WTC11 (cell line): Measurements from ENCODE around the gene MADD. TPM values are rescaled to one million over a fixed set of nuclear protein-coding genes. Genes with fewer than 3 reads are reported as not detected.
A peak's percentile ranks its signal among the peaks of the same experiment; 100 is the strongest.

ENCODE experiments used
- ATAC-seq: fragments of 200-7000 bp; cut with Tn5 transposase; 2 replicates; pipeline ENCODE4 v1.10.0; 2021; ENCODE audit warnings: mild to moderate bottlenecking, moderate library complexity
- CTCF ChIA-PET: fragments of 300-600 bp; sonication (Branson Sonifier 250); formaldehyde crosslinking; loops from one replicate; lab custom pipeline; 2021; ENCODE audit warnings: antibody characterized with exemption; lab: Charles Lee
- POLR2A ChIA-PET: fragments of 350-600 bp; sonication (Branson Sonifier 250); formaldehyde crosslinking; loops from one replicate; lab custom pipeline; 2021; ENCODE audit warnings: antibody characterized with exemption; lab: Charles Lee
- DNase-seq: peaks from one replicate; pipeline ENCODE4 v3.0.0; 2021; ENCODE audit warnings: low spot score
- H3K27ac Mint-ChIP-seq: 2 replicates; pipeline ENCODE4 v1.8.0; 2021; ENCODE audit warnings: mixed read lengths
- H3K27me3 Mint-ChIP-seq: 2 replicates; pipeline ENCODE4 v1.8.0; 2021; ENCODE audit warnings: low read depth, mild to moderate bottlenecking, moderate library complexity, mixed read lengths
- H3K36me3 Mint-ChIP-seq: 2 replicates; pipeline ENCODE4 v1.8.0; 2021; ENCODE audit warnings: mixed read lengths
- H3K4me1 Mint-ChIP-seq: 2 replicates; pipeline ENCODE4 v1.8.0; 2022; ENCODE audit warnings: mixed read lengths
- H3K4me3 Mint-ChIP-seq: 2 replicates; pipeline ENCODE4 v1.8.0; 2021; ENCODE audit warnings: mild to moderate bottlenecking, moderate library complexity, mixed read lengths
- H3K9me3 Mint-ChIP-seq: 2 replicates; pipeline ENCODE4 v1.8.0; 2021; ENCODE audit warnings: mixed read lengths
- CREM ChIP-seq: sonication (generic); formaldehyde crosslinking; IDR thresholded peaks from 2 replicates; pipeline ENCODE4 v1.8.1; 2022; ENCODE audit warnings: mild to moderate bottlenecking, missing genetic modification reagents, moderate library complexity
- CTCF ChIP-seq: fragments of 200-600 bp; IDR thresholded peaks from 2 replicates; pipeline ENCODE4 v1.8.0; 2022; ENCODE audit warnings: antibody characterized with exemption
- FOXK1 ChIP-seq: sonication (generic); formaldehyde crosslinking; IDR thresholded peaks from 2 replicates; pipeline ENCODE4 v1.8.0; 2022; ENCODE audit warnings: mild to moderate bottlenecking, moderate library complexity, missing genetic modification reagents
- FOXP1 ChIP-seq: sonication (generic); formaldehyde crosslinking; IDR thresholded peaks from 2 replicates; pipeline ENCODE4 v1.8.0; 2022; ENCODE audit warnings: missing genetic modification reagents, mild to moderate bottlenecking, moderate library complexity, borderline replicate concordance
- GRHL2 ChIP-seq: fragments of 250-450 bp; sonication (Bioruptor Pico); IDR thresholded peaks from 2 replicates; pipeline ENCODE4 v1.8.0; 2022; ENCODE audit warnings: mild to moderate bottlenecking, moderate library complexity; ENCODE audit not compliant: insufficient replicate concordance, severe bottlenecking
- IRF2 ChIP-seq: sonication (generic); formaldehyde crosslinking; IDR thresholded peaks from 2 replicates; pipeline ENCODE4 v1.8.0; 2022; ENCODE audit warnings: low read depth, missing genetic modification reagents, borderline replicate concordance
- JUN ChIP-seq: sonication (generic); formaldehyde crosslinking; IDR thresholded peaks from 2 replicates; pipeline ENCODE4 v1.8.0; 2023; ENCODE audit warnings: mild to moderate bottlenecking, missing genetic modification reagents
- MYBL2 ChIP-seq: sonication (generic); formaldehyde crosslinking; IDR thresholded peaks from 2 replicates; pipeline ENCODE4 v1.8.1; 2023; ENCODE audit warnings: mild to moderate bottlenecking, moderate library complexity, missing genetic modification reagents
- NFYB ChIP-seq: sonication (generic); formaldehyde crosslinking; conservative IDR thresholded peaks from 2 replicates; pipeline ENCODE4 v1.8.0; 2022; ENCODE audit warnings: low read depth, missing genetic modification reagents
- SMAD4 ChIP-seq: sonication (generic); formaldehyde crosslinking; IDR thresholded peaks from 2 replicates; pipeline ENCODE4 v1.8.0; 2022; ENCODE audit warnings: mild to moderate bottlenecking, missing genetic modification reagents
- SP1 ChIP-seq: sonication (generic); formaldehyde crosslinking; conservative IDR thresholded peaks from 2 replicates; pipeline ENCODE4 v1.8.1; 2022; ENCODE audit warnings: missing genetic modification reagents
- TEAD1 ChIP-seq: sonication (generic); formaldehyde crosslinking; IDR thresholded peaks from 2 replicates; pipeline ENCODE4 v1.8.0; 2022; ENCODE audit warnings: mild to moderate bottlenecking, missing genetic modification reagents
- ZBTB21 ChIP-seq: sonication (generic); formaldehyde crosslinking; IDR thresholded peaks from 2 replicates; pipeline ENCODE4 v1.8.1; 2023; ENCODE audit warnings: mild to moderate bottlenecking, missing genetic modification reagents, borderline replicate concordance
- ZNF219 ChIP-seq: sonication (generic); formaldehyde crosslinking; IDR thresholded peaks from 2 replicates; pipeline ENCODE4 v1.8.0; 2023; ENCODE audit warnings: missing genetic modification reagents, mild to moderate bottlenecking, borderline replicate concordance
- ZNF263 ChIP-seq: sonication (generic); formaldehyde crosslinking; IDR thresholded peaks from 2 replicates; pipeline ENCODE4 v1.8.1; 2022; ENCODE audit warnings: low read depth, mild to moderate bottlenecking, moderate library complexity, missing genetic modification reagents
- ZNF317 ChIP-seq: sonication (generic); formaldehyde crosslinking; IDR thresholded peaks from 2 replicates; pipeline ENCODE4 v1.8.1; 2023; ENCODE audit warnings: low read depth, mild to moderate bottlenecking, moderate library complexity, missing genetic modification reagents, borderline replicate concordance
- ZNF532 ChIP-seq: fragments of 250-450 bp; sonication (Bioruptor Pico); IDR thresholded peaks from 2 replicates; pipeline ENCODE4 v1.9.0; 2021; ENCODE audit warnings: mild to moderate bottlenecking, borderline replicate concordance
- total RNA-seq: library from RNA; stranded (reverse); gene quantifications from 3 replicates; pipeline ENCODE4 v1.2.3, GENCODE V29; 2021
- TF ChIP-seq, protein P1 (sequence below): sonication (generic); formaldehyde crosslinking; IDR thresholded peaks from 2 replicates; pipeline ENCODE4 v1.8.1; 2022; ENCODE audit warnings: low read depth, missing genetic modification reagents, borderline replicate concordance
- TF ChIP-seq, protein P2 (sequence below): sonication (generic); formaldehyde crosslinking; conservative IDR thresholded peaks from 2 replicates; pipeline ENCODE4 v1.8.1; 2023; ENCODE audit warnings: mild to moderate bottlenecking, low read depth, missing genetic modification reagents, moderate library complexity
- TF ChIP-seq, protein P3 (sequence below): sonication (generic); formaldehyde crosslinking; IDR thresholded peaks from 2 replicates; pipeline ENCODE4 v1.8.0; 2022; ENCODE audit warnings: mild to moderate bottlenecking, missing genetic modification reagents

The MADD gene
- total RNA-seq, 1 experiment from 2014 or later: 47.5 TPM

DNA sequence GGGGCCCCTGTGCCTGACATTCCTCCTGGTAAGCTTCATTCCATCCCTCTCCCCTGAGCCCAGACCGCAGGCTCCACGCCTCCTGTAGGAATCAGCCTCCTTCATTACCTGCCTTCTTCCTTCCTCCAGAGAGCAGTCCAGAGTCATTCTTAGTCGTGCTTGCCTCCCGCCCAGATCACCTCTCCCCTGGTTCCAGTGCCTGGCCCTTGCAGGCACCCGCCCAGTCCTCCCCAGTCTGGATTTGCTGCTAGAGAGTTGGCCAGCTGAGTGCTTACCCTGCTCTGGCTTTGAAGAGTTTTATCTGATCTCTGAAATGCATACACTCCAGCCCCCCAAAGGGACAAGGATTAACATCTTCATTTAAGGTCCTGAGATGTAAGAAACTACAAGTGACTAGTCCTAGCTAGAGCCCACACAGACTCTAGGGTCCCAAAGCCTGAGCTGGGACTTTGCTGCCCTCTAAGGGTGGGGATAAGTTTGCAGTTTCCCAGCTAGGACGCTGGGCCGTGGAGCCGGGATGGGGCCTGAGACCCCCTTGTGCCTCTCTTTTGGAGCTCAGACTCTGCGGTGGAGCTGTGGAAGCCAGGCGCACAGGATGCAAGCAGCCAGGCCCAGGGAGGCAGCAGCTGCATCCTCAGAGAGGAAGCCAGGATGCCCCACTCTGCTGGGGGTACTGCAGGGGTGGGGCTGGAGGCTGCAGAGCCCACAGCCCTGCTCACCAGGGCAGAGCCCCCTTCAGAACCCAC, 10.5 kb upstream of the MADD start (continued):
- TF ChIP-seq GRHL2 (CRISPR knock-in tag) (no peak), ZNF317 (CRISPR knock-in tag) (no peak), CTCF (peak; percentile 38; the same call in 1 of the 2 replicates), FOXP1 (CRISPR knock-in tag) (peak; percentile 27; the same call in 1 of the 2 replicates)

GRCh38 chr11:47260366-47260765, 9.6 kb upstream of the MADD start:
- no peaks in the 10 kb centered on the region for H3K27me3 Mint-ChIP-seq
- peaks cover 18% of the 10 kb centered on the region for H3K4me1 Mint-ChIP-seq
- ATAC-seq: no peak
- TF ChIP-seq ZBTB21 (no peak), TEAD1 (CRISPR knock-in tag) (no peak), SP1 (no peak), ZNF317 (CRISPR knock-in tag) (no peak), JUN (CRISPR knock-in tag) (no peak)
- TF ChIP-seq, protein P1, sequence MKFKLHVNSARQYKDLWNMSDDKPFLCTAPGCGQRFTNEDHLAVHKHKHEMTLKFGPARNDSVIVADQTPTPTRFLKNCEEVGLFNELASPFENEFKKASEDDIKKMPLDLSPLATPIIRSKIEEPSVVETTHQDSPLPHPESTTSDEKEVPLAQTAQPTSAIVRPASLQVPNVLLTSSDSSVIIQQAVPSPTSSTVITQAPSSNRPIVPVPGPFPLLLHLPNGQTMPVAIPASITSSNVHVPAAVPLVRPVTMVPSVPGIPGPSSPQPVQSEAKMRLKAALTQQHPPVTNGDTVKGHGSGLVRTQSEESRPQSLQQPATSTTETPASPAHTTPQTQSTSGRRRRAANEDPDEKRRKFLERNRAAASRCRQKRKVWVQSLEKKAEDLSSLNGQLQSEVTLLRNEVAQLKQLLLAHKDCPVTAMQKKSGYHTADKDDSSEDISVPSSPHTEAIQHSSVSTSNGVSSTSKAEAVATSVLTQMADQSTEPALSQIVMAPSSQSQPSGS: no peak
- TF ChIP-seq, protein P2, sequence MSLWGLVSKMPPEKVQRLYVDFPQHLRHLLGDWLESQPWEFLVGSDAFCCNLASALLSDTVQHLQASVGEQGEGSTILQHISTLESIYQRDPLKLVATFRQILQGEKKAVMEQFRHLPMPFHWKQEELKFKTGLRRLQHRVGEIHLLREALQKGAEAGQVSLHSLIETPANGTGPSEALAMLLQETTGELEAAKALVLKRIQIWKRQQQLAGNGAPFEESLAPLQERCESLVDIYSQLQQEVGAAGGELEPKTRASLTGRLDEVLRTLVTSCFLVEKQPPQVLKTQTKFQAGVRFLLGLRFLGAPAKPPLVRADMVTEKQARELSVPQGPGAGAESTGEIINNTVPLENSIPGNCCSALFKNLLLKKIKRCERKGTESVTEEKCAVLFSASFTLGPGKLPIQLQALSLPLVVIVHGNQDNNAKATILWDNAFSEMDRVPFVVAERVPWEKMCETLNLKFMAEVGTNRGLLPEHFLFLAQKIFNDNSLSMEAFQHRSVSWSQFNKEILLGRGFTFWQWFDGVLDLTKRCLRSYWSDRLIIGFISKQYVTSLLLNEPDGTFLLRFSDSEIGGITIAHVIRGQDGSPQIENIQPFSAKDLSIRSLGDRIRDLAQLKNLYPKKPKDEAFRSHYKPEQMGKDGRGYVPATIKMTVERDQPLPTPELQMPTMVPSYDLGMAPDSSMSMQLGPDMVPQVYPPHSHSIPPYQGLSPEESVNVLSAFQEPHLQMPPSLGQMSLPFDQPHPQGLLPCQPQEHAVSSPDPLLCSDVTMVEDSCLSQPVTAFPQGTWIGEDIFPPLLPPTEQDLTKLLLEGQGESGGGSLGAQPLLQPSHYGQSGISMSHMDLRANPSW: no peak
- H3K9me3 Mint-ChIP-seq: no peaks in the 10 kb centered on the region
- no peak for DNase-seq
- H3K27ac Mint-ChIP-seq: no peak overlapping the region
- no peaks in the 10 kb centered on the region for H3K36me3 Mint-ChIP-seq
- POLR2A ChIA-PET: interaction anchor here (3.6 kb wide), 1 partner anchor 12 kb away, joined by 44 read pairs; the partner anchor contains the start of gene ACP2
- CTCF ChIA-PET: interaction anchor here (0.8 to 6.0 kb wide), 14 partner anchors 10 to 517 kb away, joined by 3 to 120 read pairs (median 30); partner anchors contain the start of genes ACP2, ARFGAP2, DDB2 and MADD
- H3K4me3 Mint-ChIP-seq: no peak overlapping the region

DNA sequence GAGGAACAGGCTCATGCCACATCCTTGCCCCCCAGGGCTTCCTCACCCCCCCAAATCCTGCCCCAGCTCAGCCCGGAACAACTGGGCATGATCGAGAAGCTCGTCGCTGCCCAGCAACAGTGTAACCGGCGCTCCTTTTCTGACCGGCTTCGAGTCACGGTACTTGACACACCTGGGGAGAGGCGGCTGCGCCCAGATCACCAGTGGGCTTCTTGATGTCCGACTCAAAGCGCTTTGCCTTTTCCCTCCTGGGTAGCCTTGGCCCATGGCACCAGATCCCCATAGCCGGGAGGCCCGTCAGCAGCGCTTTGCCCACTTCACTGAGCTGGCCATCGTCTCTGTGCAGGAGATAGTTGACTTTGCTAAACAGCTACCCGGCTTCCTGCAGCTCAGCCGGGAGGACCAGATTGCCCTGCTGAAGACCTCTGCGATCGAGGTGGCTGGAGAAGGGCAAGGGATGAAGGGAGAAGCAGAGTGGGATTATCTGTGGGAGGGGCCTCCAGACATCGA, 8.6 kb upstream of the MADD start:
- H3K27me3 Mint-ChIP-seq: no peaks in the 10 kb centered on the region
- H3K27ac Mint-ChIP-seq: peak overlapping the region; percentile 82; the same call in 1 of the 2 replicates
- H3K4me1 Mint-ChIP-seq: peaks cover 18% of the 10 kb centered on the region
- CTCF ChIA-PET: interaction anchor here (0.8 to 6.0 kb wide), 5 partner anchors 14 to 94 kb away, joined by 3 to 120 read pairs (median 84); partner anchors contain the start of genes ACP2 and ARFGAP2
- H3K36me3 Mint-ChIP-seq: no peaks in the 10 kb centered on the region
- no peak overlapping the region for H3K4me3 Mint-ChIP-seq
- POLR2A ChIA-PET: no interaction called here
- no peaks in the 10 kb centered on the region for H3K9me3 Mint-ChIP-seq
- DNase-seq (no peak), ATAC-seq (no peak)
- no peak for TF ChIP-seq ZNF219
- TF ChIP-seq ZNF532 (CRISPR knock-in tag): no peak
- TF ChIP-seq SMAD4 (CRISPR knock-in tag): no peak
- no peak for TF ChIP-seq ZNF263 (CRISPR knock-in tag)
- no peak for TF ChIP-seq IRF2 (CRISPR knock-in tag)
- no peak for TF ChIP-seq NFYB (CRISPR knock-in tag)
- TF ChIP-seq, protein P3, sequence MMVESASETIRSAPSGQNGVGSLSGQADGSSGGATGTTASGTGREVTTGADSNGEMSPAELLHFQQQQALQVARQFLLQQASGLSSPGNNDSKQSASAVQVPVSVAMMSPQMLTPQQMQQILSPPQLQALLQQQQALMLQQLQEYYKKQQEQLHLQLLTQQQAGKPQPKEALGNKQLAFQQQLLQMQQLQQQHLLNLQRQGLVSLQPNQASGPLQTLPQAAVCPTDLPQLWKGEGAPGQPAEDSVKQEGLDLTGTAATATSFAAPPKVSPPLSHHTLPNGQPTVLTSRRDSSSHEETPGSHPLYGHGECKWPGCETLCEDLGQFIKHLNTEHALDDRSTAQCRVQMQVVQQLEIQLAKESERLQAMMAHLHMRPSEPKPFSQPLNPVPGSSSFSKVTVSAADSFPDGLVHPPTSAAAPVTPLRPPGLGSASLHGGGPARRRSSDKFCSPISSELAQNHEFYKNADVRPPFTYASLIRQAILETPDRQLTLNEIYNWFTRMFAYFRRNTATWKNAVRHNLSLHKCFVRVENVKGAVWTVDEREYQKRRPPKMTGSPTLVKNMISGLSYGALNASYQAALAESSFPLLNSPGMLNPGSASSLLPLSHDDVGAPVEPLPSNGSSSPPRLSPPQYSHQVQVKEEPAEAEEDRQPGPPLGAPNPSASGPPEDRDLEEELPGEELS (CRISPR knock-in tag): no peak
- TF ChIP-seq MYBL2 (CRISPR knock-in tag): no peak
- no peak for TF ChIP-seq CREM
- no peak for TF ChIP-seq FOXK1
